NB4 (cell line): Measurements from ENCODE around the gene FHIT.

Source experiments
- MYC ChIP-seq: IDR thresholded peaks from 2 replicates; pipeline ENCODE4 v1.6.1; 2011; ENCODE audit warnings: low read depth, low read length
- POLR2A ChIP-seq: IDR thresholded peaks from 2 replicates; pipeline ENCODE4 v1.6.1; 2011; ENCODE audit warnings: mild to moderate bottlenecking; ENCODE audit not compliant: insufficient read length; ENCODE audit errors: extremely low read depth
- TF ChIP-seq, protein P1 (sequence below): IDR thresholded peaks from one replicate; pipeline ENCODE4 v1.5.1; 2012; ENCODE audit warnings: low read depth, low read length
- TF ChIP-seq, protein P2 (sequence below): IDR thresholded peaks from 2 replicates; pipeline ENCODE4 v1.6.1; 2011; ENCODE audit warnings: low read depth, low read length

DNA sequence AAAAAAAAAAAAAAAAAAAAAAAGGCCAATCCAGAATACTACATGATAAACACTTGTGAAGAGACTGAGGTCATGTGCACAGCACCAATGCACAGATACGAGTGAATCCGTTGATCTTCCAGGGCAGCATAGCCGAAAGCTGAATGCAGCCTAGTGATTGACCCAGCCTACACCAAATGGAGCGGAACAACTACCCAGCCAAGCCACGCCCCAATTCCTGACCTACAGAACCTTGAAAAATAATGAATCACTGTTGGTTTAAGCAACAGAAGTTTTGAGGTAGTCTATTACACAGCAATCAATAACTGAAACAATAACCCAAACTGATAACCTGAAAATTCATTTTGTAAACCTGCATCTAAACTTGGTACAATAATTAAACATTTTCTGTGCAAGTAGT is 361.0 kb downstream of the FHIT start:
- TF ChIP-seq, protein P1, sequence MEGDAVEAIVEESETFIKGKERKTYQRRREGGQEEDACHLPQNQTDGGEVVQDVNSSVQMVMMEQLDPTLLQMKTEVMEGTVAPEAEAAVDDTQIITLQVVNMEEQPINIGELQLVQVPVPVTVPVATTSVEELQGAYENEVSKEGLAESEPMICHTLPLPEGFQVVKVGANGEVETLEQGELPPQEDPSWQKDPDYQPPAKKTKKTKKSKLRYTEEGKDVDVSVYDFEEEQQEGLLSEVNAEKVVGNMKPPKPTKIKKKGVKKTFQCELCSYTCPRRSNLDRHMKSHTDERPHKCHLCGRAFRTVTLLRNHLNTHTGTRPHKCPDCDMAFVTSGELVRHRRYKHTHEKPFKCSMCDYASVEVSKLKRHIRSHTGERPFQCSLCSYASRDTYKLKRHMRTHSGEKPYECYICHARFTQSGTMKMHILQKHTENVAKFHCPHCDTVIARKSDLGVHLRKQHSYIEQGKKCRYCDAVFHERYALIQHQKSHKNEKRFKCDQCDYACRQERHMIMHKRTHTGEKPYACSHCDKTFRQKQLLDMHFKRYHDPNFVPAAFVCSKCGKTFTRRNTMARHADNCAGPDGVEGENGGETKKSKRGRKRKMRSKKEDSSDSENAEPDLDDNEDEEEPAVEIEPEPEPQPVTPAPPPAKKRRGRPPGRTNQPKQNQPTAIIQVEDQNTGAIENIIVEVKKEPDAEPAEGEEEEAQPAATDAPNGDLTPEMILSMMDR = no peak
- TF ChIP-seq MYC (no peak), POLR2A (no peak)
- TF ChIP-seq, protein P2, sequence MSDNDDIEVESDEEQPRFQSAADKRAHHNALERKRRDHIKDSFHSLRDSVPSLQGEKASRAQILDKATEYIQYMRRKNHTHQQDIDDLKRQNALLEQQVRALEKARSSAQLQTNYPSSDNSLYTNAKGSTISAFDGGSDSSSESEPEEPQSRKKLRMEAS = no peak
